Sigmoid colon (tissue), 4 donors: Measurements from ENCODE around the gene GRAMD1A.

ENCODE experiments used
- EP300 ChIP-seq, 4 donors: sonication (generic); formaldehyde crosslinking; IDR thresholded peaks; one replicate each; pipeline ENCODE4 v1.6.1; 2017; ENCODE audit warnings: antibody characterized with exemption in 4 of 4
- POLR2A ChIP-seq, 2 donors: fragments of 450-650 bp; IDR thresholded peaks; one replicate each; pipeline ENCODE4 v1.6.1; 2016; ENCODE audit warnings: antibody characterized with exemption in 2 of 2, mild to moderate bottlenecking in 2 of 2, moderate library complexity in 2 of 2
- POLR2AphosphoS5 ChIP-seq, 4 donors: sonication (generic); formaldehyde crosslinking; IDR thresholded peaks; one replicate each; pipeline ENCODE4 v1.6.1; 2017; ENCODE audit warnings: antibody characterized with exemption in 4 of 4
- TF ChIP-seq, protein P1 (sequence below), 4 experiments: fragments of 450-650 bp in 3 of 4; fragments of 200-600 bp in 1 of 4; IDR thresholded peaks; one replicate each; pipeline ENCODE4 v1.5.1; 2016 to 2019; ENCODE audit warnings: antibody characterized with exemption in 4 of 4, mild to moderate bottlenecking in 3 of 4, moderate library complexity in 2 of 4

DNA sequence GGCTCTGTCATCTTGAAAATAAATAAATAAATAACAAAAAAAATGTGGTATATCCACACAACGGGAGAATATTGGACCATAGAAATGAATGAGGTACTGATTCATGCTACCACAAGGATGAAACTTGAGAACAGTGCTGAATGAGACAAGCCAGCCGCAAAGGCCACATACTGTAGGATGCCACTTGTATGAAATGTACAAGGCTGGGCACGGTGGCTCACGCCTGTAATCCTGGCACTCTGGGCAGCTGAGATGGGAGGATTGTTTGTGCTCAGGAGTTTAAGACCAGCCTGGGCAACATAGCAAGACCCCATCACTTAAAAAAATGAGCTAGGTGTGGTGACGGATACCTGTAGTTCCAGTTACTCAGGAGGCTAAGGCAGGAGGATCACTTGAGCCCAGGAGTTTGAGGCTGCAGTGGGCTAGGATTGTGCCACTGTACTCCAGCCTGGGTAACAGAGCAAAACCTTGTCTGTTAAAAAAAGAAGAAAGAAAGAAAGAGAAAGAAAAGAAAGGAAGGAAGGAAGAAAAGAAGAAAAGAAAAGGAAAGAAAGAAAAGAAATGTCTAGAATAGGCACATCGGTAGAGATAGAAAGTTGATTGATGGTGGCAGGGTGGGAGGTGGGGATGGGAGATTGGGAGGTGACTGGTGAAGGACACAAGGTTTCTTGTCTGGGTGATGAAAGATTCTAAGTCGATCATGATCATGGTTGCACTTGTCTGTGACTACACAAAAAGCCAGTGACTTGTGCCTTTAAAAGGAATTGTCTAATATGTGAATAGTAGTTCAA is 61.7 kb downstream of the GRAMD1A start:
- TF ChIP-seq, protein P1, sequence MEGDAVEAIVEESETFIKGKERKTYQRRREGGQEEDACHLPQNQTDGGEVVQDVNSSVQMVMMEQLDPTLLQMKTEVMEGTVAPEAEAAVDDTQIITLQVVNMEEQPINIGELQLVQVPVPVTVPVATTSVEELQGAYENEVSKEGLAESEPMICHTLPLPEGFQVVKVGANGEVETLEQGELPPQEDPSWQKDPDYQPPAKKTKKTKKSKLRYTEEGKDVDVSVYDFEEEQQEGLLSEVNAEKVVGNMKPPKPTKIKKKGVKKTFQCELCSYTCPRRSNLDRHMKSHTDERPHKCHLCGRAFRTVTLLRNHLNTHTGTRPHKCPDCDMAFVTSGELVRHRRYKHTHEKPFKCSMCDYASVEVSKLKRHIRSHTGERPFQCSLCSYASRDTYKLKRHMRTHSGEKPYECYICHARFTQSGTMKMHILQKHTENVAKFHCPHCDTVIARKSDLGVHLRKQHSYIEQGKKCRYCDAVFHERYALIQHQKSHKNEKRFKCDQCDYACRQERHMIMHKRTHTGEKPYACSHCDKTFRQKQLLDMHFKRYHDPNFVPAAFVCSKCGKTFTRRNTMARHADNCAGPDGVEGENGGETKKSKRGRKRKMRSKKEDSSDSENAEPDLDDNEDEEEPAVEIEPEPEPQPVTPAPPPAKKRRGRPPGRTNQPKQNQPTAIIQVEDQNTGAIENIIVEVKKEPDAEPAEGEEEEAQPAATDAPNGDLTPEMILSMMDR (IDR thresholded peaks at IDR 0.05) = no peak
- TF ChIP-seq POLR2A (IDR thresholded peaks at IDR 0.05) (no peak), POLR2AphosphoS5 (IDR thresholded peaks at IDR 0.05) (no peak), EP300 (IDR thresholded peaks at IDR 0.05) (no peak)
